GM19099 (cell line): ENCODE data around the gene CPED1.

Experiments
- POLR2A ChIP-seq: IDR thresholded peaks from 3 replicates; pipeline ENCODE4 v1.6.1; 2011; ENCODE audit warnings: low read depth; ENCODE audit not compliant: insufficient read length; ENCODE audit errors: extremely low read depth

Gene CPED1

GRCh38 chr7:121301446-121302213 lies 313.1 kb downstream of the CPED1 start:
- no peak for TF ChIP-seq POLR2A

DNA sequence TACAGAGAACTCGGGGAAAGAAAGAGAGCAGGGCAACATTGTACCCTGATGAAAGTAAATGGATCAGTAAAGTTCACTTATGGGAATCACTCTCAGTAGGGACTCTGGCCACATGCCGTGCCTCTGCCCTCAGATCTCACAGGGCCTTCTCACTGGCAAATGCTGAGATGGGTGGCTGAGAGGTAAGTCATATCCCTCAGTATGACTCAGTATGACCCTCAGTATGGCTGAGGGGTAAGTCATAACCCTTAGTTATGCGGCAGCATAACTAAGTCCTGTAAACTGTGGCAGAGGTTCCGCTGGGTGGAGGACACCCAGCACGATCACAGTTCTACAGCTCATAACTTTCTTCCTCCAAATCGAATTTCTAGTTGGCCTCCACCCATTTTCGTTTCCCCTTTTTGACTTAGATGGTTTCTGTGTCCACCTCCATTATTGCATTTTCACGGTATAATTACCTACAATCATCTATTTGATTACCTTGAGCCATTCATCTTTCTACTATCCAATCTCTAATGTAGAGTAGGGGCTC lies 313.8 kb downstream of the CPED1 start:
- no peak for TF ChIP-seq POLR2A

- TF ChIP-seq POLR2A: no peak
Observed at GRCh38 chr7:121303422-121304101, 315.1 kb downstream of the CPED1 start.

GRCh38 chr7:121304102-121304658 lies 315.7 kb downstream of the CPED1 start:
- no peak for TF ChIP-seq POLR2A

GRCh38 chr7:121305109-121305508 lies 316.6 kb downstream of the CPED1 start:
- TF ChIP-seq POLR2A: no peak

DNA sequence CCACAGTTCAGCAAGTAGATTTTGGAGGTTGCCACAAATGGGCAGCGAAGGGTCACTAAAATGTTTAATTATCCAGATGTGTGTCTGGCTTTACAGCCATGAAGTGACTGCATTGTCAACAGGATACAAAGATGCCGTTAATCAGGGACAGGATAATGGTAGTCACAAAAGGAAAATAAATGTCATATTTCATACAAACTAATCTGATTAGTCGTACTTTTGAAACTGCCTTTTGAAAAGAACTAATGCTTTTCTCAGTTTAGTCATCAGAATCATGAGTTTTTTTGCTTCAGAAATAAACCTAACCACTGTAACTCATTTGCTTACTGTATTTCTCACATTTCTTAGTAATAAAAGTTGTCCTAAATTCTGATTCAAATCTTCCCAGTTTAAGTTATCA lies 318.1 kb downstream of the CPED1 start:
- TF ChIP-seq POLR2A: no peak

DNA sequence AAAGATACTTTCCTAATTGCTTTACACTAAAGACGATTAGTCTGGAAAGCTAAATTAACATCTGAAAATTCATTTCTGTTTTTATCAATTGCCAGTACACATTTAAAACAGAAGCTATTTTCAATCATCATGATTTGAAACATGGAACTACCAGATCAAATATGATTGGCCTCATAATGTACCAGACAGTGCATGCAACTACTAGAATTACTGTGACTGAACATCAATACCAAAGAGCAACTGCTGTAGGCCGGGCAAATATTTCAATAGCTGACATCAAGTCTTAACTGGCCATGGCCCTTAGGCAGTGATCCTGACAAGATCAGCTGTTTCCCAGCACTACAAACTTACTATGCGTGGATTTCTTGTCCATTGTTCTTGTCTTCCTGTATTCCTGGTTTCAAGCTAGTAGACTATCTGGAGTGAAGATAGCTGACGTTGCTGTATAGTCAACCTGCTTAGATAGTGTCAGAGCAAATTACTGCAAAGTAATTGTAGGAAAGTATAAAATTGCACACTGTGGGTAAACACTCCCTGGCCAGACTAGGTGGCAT lies 318.6 kb downstream of the CPED1 start:
- no peak for TF ChIP-seq POLR2A

- TF ChIP-seq POLR2A: no peak
Observed at GRCh38 chr7:121313220-121313792, 324.8 kb downstream of the CPED1 start.

DNA sequence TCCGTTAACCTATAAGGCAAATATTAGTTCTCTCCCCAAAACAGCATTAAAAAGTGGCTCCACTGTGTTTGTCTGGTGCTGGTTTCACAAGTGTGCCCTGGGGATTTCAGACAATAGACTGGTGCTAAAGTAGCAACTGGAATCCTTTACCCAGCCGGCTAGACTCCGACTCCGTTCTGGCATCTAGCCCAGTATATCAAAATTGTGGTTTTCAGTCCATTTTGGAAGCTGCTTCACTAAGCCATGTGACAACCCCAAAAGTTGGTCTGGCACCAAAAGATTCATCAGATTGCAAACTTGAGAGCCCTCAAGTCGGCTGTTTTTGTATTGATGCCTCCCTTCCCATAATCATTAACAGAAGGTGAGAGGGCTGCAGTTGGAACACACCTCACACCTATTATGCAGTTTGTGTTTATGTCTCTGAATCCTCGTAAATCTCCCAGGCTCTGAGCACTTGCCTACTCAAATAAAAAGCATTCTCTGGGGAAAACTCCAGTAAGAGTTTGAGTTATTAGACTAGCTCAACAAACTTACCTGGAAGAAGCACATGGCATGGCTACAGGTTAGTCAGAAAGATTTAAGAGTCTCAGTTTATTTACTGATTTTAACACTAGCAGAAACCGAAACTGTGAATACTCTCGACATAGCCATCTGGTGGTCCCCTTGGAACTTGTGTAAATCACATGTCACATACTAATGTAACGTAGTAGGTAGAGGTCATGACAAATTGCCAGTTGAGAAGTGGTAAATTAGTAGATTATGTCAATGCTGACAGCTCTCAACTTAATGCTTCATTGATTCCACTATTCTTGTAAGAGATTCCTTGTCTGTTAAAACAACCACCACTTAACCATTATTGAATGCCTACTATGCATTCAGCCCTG lies 325.5 kb downstream of the CPED1 start:
- no peak for TF ChIP-seq POLR2A

- no peak for TF ChIP-seq POLR2A
Observed at GRCh38 chr7:121322460-121322859, 333.9 kb downstream of the CPED1 start.

GRCh38 chr7:121323515-121324302 lies 335.2 kb downstream of the CPED1 start:
- TF ChIP-seq POLR2A: no peak

DNA sequence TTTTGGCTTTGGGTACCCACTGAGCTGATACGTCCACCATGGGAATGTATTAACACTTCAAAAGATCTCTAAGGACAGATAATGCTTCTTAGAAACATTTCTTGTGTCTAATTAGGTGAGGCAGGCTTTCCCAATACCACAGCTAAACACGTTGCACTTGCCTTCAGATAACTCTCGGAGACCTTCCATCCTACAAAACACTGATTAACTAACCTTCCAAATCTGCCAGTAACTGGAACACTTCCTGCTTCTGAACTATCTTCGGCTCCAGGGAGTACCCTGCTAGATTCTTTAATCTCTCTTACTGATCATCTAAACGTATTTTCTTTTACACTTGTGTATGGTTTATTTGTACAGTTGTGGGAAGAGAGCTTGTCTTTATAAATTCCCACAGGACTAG lies 339.2 kb downstream of the CPED1 start:
- no peak for TF ChIP-seq POLR2A

- no peak for TF ChIP-seq POLR2A
Observed at GRCh38 chr7:121328508-121329190, 340.1 kb downstream of the CPED1 start, which contains the start of gene WNT16. WNT16 (plus strand) TSS chr7:121329000; CDS start chr7:121329293, 293 bp downstream.
